Esophagus muscularis mucosa (tissue), 4 donors: ENCODE measurements around the gene SEPHS1. TPM values are rescaled to one million over a fixed set of nuclear protein-coding genes. Genes with fewer than 3 reads are reported as not detected.

ENCODE experiments used
- DNase-seq: peaks from one replicate; pipeline ENCODE4 v3.0.0-alpha.2; 2017; ENCODE audit errors: extremely low spot score
- H3K27ac ChIP-seq, 4 donors: fragments of 200-600 bp; sonication (generic); replicated peaks in 1 of 4; 1 replicate in 3 of 4; 2 replicates in 1 of 4; pipeline ENCODE4 v1.5.1; 2016 to 2019; ENCODE audit warnings: mild to moderate bottlenecking in 1 of 4
- H3K27me3 ChIP-seq, 4 donors: fragments of 200-600 bp; sonication (generic); one replicate each; pipeline versions ENCODE4 v1.5.1 to v1.6.0; 2016 to 2019
- H3K36me3 ChIP-seq, 4 donors: fragments of 200-600 bp; sonication (generic); one replicate each; pipeline ENCODE4 v1.5.1; 2016 to 2019
- H3K4me1 ChIP-seq, 4 donors: fragments of 200-600 bp; sonication (generic); one replicate each; pipeline ENCODE4 v1.5.1; 2016 to 2019
- H3K4me3 ChIP-seq, 4 donors: fragments of 200-600 bp; sonication (generic); 1 replicate in 2 of 4; 2 replicates in 2 of 4; pipeline ENCODE4 v1.5.1; 2016 to 2019; ENCODE audit warnings: mild to moderate bottlenecking in 4 of 4, moderate library complexity in 1 of 4
- H3K9me3 ChIP-seq, 4 donors: fragments of 200-600 bp; sonication (generic); 1 replicate in 3 of 4; 2 replicates in 1 of 4; pipeline ENCODE4 v1.5.1; 2016 to 2019
- EP300 ChIP-seq: sonication (generic); formaldehyde crosslinking; IDR thresholded peaks from one replicate; pipeline ENCODE4 v1.6.1; 2017; ENCODE audit warnings: antibody characterized with exemption
- POLR2A ChIP-seq: fragments of 450-650 bp; IDR thresholded peaks from one replicate; pipeline ENCODE4 v1.6.1; 2017; ENCODE audit warnings: antibody characterized with exemption, moderate library complexity, mild to moderate bottlenecking, low read depth
- POLR2AphosphoS5 ChIP-seq, 2 donors: sonication (generic); formaldehyde crosslinking; IDR thresholded peaks; one replicate each; pipeline ENCODE4 v1.6.1; 2017; ENCODE audit warnings: antibody characterized with exemption in 2 of 2
- WGBS: methylation state at CpG from one replicate; pipeline ENCODE4 v1.1.5; 2018; 5-methylcytosine and 5-hydroxymethylcytosine counted together
- intact Hi-C: fragments of 100-400 bp; cut with DNase I; formaldehyde crosslinking; loops from one replicate; pipeline ENCODE4 v1.15.1; 2023
- total RNA-seq, 4 donors: library from RNA; depleted of rRNA; stranded (reverse); fragments of >200 nt; gene quantifications; one replicate each; pipeline versions ENCODE4 v1.1.0 to v1.2.1, GENCODE V29; 2016
- TF ChIP-seq, protein P1 (sequence below), 3 experiments: fragments of 200-600 bp in 2 of 3; fragments of 450-650 bp in 1 of 3; sonication (generic) in 2 of 3; IDR thresholded peaks; one replicate each; pipeline ENCODE4 v1.5.1; 2017 to 2019; ENCODE audit warnings: antibody characterized with exemption in 3 of 3, mild to moderate bottlenecking in 2 of 3, moderate library complexity in 1 of 3

SEPHS1 gene
- total RNA-seq, 4 donors from 2014 or later = 37.0 to 53.1 (median 46.0) TPM

DNA sequence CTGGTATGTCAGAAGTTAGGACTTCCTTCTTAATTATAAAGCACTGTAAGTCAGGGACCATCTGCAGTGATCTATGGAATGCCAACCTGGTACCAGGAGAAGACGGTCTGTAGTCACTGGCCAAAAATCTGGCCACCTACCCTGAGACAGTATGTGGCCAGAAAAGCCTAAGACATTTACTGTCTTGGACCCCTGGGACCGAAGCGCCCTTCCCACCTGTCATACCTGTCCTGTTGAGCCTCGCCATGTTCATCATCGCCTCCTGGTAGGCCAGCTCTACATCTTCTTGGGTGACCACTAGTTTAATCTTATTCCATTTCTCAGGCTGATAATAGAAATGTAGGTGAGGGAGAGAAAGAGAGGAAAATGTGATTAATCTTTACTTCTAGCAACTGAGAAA, 20.0 kb downstream of the SEPHS1 start:
- intact Hi-C loops = no loop called here
- H3K4me3 ChIP-seq = no peak overlapping the region
- no peak for DNase-seq
- H3K9me3 ChIP-seq = no peaks in the 10 kb centered on the region
- H3K27ac ChIP-seq = peak overlapping the region in 1 of 4 donors; percentile 12
- no peaks in the 10 kb centered on the region for H3K27me3 ChIP-seq
- TF ChIP-seq, protein P1, sequence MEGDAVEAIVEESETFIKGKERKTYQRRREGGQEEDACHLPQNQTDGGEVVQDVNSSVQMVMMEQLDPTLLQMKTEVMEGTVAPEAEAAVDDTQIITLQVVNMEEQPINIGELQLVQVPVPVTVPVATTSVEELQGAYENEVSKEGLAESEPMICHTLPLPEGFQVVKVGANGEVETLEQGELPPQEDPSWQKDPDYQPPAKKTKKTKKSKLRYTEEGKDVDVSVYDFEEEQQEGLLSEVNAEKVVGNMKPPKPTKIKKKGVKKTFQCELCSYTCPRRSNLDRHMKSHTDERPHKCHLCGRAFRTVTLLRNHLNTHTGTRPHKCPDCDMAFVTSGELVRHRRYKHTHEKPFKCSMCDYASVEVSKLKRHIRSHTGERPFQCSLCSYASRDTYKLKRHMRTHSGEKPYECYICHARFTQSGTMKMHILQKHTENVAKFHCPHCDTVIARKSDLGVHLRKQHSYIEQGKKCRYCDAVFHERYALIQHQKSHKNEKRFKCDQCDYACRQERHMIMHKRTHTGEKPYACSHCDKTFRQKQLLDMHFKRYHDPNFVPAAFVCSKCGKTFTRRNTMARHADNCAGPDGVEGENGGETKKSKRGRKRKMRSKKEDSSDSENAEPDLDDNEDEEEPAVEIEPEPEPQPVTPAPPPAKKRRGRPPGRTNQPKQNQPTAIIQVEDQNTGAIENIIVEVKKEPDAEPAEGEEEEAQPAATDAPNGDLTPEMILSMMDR (IDR thresholded peaks at IDR 0.05) = no peak
- TF ChIP-seq POLR2AphosphoS5 (IDR thresholded peaks at IDR 0.05) = no peak
- TF ChIP-seq POLR2A = no peak
- no peak for TF ChIP-seq EP300
- H3K4me1 ChIP-seq = peaks cover 7 to 14% (median 13%) of the 10 kb centered on the region in 4 donors
- H3K36me3 ChIP-seq = peaks cover 65 to 93% (median 87%) of the 10 kb centered on the region in 4 donors
- WGBS = 87% methylated on average over 5 of the region's 5 CpGs

DNA sequence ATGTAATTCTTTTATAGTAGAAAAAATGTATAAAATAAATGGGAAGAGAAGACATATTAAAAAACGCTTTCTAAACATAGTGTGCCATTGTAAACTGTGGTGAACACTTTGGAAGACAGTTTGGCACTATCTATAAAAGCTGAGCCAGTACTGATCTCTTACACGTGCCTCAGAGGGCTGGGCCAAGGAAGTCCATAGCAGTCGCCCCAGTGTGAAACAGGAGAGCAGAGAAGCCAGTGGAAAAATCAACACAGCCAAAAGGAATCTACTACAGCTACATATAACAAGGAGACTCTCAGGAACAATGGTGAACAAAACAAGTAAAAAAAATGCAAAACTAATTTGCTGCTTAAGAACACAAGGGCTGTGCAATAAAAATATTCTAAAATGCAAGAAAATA, 20.6 kb downstream of the SEPHS1 start:
- no peaks in the 10 kb centered on the region for H3K9me3 ChIP-seq
- intact Hi-C loops = no loop called here
- H3K27ac ChIP-seq = peak overlapping the region in 1 of 4 donors; percentile 12
- no peak for DNase-seq
- no peak overlapping the region for H3K4me3 ChIP-seq
- TF ChIP-seq POLR2AphosphoS5 (IDR thresholded peaks at IDR 0.05) = no peak
- TF ChIP-seq POLR2A = no peak
- TF ChIP-seq, protein P1 (IDR thresholded peaks at IDR 0.05) = no peak
- no peak for TF ChIP-seq EP300
- no peaks in the 10 kb centered on the region for H3K27me3 ChIP-seq
- peaks cover 66 to 93% (median 87%) of the 10 kb centered on the region in 4 donors for H3K36me3 ChIP-seq
- H3K4me1 ChIP-seq = peaks cover 7 to 14% (median 13%) of the 10 kb centered on the region in 4 donors
- 22% methylated on average over 3 of the region's 3 CpGs for WGBS

DNA sequence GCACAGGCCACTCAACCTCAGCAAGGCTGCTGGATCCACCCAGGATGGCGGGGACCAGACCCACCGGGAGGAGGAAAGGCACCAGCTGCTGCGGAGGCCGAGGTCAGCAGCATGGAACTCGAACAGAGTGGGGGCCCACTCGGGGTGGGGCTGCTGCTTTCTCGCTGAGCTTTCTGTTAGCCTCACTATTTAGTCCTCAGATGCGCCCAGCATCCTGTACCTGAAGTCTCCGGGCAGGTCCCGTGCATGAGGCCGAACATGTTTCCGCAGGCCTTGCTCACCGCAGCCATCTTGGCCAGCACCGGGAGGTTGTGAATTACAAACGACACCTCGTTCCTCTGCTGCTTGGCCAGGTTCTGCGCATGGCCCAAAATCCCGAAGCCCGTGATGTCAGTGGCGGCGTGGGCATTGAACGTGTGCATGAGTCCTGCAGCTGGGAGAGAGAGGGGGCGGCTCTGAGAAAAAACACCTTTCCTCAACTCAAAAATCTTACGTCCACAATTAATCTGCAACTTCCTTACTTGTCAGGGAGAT, 25.4 kb downstream of the SEPHS1 start:
- intact Hi-C loops = no loop called here
- no peaks in the 10 kb centered on the region for H3K27me3 ChIP-seq
- 98% methylated on average over 18 of the region's 24 CpGs for WGBS
- H3K36me3 ChIP-seq = peaks cover 67 to 87% (median 77%) of the 10 kb centered on the region in 4 donors
- no peak overlapping the region for H3K4me3 ChIP-seq
- H3K4me1 ChIP-seq = peaks cover 1 to 7% (median 5%) of the 10 kb centered on the region in 4 donors
- no peak for TF ChIP-seq POLR2AphosphoS5 (IDR thresholded peaks at IDR 0.05)
- no peak for TF ChIP-seq POLR2A
- TF ChIP-seq, protein P1 (IDR thresholded peaks at IDR 0.05) = no peak
- TF ChIP-seq EP300 = no peak
- no peak overlapping the region for H3K27ac ChIP-seq
- no peak for DNase-seq
- H3K9me3 ChIP-seq = no peaks in the 10 kb centered on the region

DNA sequence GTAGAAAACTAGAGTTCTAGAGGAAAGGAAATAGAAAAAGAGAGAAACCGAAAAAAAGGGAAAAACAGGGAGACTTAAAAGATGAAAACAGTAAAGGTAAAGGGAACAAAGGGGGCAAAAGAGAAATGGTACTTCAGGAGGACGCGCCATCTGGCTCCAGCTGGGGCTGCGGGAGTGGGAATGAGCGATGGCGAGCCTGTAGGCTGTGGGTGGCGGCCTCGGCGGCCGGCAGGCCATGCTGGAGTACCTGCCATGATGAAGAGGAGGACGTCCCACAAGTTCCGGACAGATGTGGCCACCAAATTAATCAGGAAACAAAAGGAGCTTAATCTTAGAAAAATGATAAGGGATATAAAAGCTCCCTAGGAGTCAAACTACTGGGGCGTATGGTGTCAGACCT, 26.5 kb downstream of the SEPHS1 start:
- DNase-seq = no peak
- no peaks in the 10 kb centered on the region for H3K9me3 ChIP-seq
- H3K27ac ChIP-seq = no peak overlapping the region
- WGBS = 90% methylated on average over 13 of the region's 13 CpGs
- H3K27me3 ChIP-seq = no peaks in the 10 kb centered on the region
- intact Hi-C loops = no loop called here
- no peak for TF ChIP-seq POLR2AphosphoS5 (IDR thresholded peaks at IDR 0.05)
- TF ChIP-seq, protein P1 (IDR thresholded peaks at IDR 0.05) = no peak
- TF ChIP-seq EP300 = no peak
- TF ChIP-seq POLR2A = no peak
- H3K36me3 ChIP-seq = peaks cover 61 to 84% (median 68%) of the 10 kb centered on the region in 4 donors
- no peak overlapping the region for H3K4me3 ChIP-seq
- peaks cover 0 to 5% (median 0%) of the 10 kb centered on the region in 4 donors for H3K4me1 ChIP-seq

DNA sequence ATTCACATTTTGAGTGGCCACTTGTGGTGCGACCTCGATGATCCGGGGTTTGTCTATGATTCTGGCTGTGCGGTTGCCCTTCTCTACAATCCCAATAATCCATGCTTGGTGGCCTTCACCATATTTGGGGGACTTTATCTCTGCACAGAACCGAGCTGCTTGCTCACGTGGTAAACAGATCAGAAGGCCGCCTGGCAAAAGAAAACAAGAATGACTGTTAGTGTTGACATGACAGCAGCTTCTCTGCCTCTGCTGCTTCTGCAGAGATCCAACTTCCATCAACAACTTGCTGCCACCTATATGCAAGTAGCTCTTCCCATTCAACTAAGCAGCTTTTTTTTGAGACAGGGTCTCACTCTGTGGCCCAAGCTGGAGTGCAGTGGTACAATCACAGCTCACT, 28.9 kb downstream of the SEPHS1 start:
- Histone ChIP-seq H3K4me3 (no peak overlapping the region), H3K27me3 (no peaks in the 10 kb centered on the region), H3K36me3 (peaks cover 43 to 63% (median 50%) of the 10 kb centered on the region in 4 donors), H3K9me3 (no peaks in the 10 kb centered on the region), H3K27ac (no peak overlapping the region), H3K4me1 (peaks cover 5 to 17% (median 10%) of the 10 kb centered on the region in 4 donors)
- TF ChIP-seq, protein P1 (IDR thresholded peaks at IDR 0.05) = no peak
- TF ChIP-seq EP300 (no peak), POLR2AphosphoS5 (IDR thresholded peaks at IDR 0.05) (no peak), POLR2A (no peak)
- intact Hi-C loops = no loop called here
- 94% methylated on average over 7 of the region's 7 CpGs for WGBS
- no peak for DNase-seq
